GM18511 (cell line): ENCODE data around the gene TMX4.
A peak's percentile ranks its signal among the peaks of the same experiment; 100 is the strongest.
"Not testable (repeated sequence)": the region's sequence is repeated elsewhere in the genome, so short reads cannot be mapped to it uniquely, and the experiment has no call there.

Experiments
- ATAC-seq: cut with Tn5 transposase; IDR thresholded peaks from one replicate; pipeline ENCODE4 v1.9.1; 2021; ENCODE audit warnings: mild to moderate bottlenecking, moderate library complexity; ENCODE audit not compliant: unreplicated experiment

Gene TMX4

GRCh38 chr20:7974785-7975435 lies 44.7 kb downstream of the TMX4 start:
- ATAC-seq: no peak

GRCh38 chr20:7971536-7972280 lies 47.9 kb downstream of the TMX4 start:
- ATAC-seq: no peak

- ATAC-seq: no peak
Observed at GRCh38 chr20:7967199-7967844, 52.2 kb downstream of the TMX4 start.

GRCh38 chr20:7966176-7966575 lies 53.4 kb downstream of the TMX4 start:
- no peak for ATAC-seq

- no peak for ATAC-seq
Observed at GRCh38 chr20:7959484-7959883, 60.1 kb downstream of the TMX4 start.

GRCh38 chr20:7956561-7956960 lies 63.0 kb downstream of the TMX4 start:
- ATAC-seq: not testable (repeated sequence)

GRCh38 chr20:7950387-7950786 lies 69.2 kb downstream of the TMX4 start:
- no peak for ATAC-seq

- ATAC-seq: no peak
Observed at GRCh38 chr20:7943891-7944290, 75.7 kb downstream of the TMX4 start.

- ATAC-seq: no peak
Observed at GRCh38 chr20:7940341-7940740, 79.2 kb downstream of the TMX4 start, which contains the start of gene HAO1. Gene HAO1 (minus strand): TSS chr20:7940458. CDS start chr20:7940422, 36 bp downstream.

- ATAC-seq: no peak
Observed at GRCh38 chr20:7939663-7940062, 79.9 kb downstream of the TMX4 start.

GRCh38 chr20:7938058-7938457 lies 81.5 kb downstream of the TMX4 start:
- ATAC-seq: no peak

- ATAC-seq: no peak
Observed at GRCh38 chr20:7937328-7937727, 82.2 kb downstream of the TMX4 start.

- peak; percentile 72 for ATAC-seq
Observed at GRCh38 chr20:7935027-7935551, 84.5 kb downstream of the TMX4 start.

- ATAC-seq: no peak
Observed at GRCh38 chr20:7933346-7933745, 86.2 kb downstream of the TMX4 start.

GRCh38 chr20:7930343-7930742 lies 89.2 kb downstream of the TMX4 start:
- ATAC-seq: peak; percentile 37
